ENCODE results near the gene PTGES.

Gene PTGES

GRCh38 chr9:129745200-129745599 lies 7.6 kb downstream of the PTGES start:
- H3K4me3 ChIP-seq (ENCODE audit: low read length): no peak overlapping the region
- H3K9me3 ChIP-seq (ENCODE audit: control insufficient read depth, insufficient read depth, low read length): no peaks in the 10 kb centered on the region
- no peaks in the 10 kb centered on the region for H3K36me3 ChIP-seq (ENCODE audit: control insufficient read depth, insufficient read depth, low read length)
- H3K4me1 ChIP-seq (ENCODE audit: control insufficient read depth, insufficient read depth, low read length): no peaks in the 10 kb centered on the region
- H3K27me3 ChIP-seq (ENCODE audit: control insufficient read depth, insufficient read depth, low read length): no peaks in the 10 kb centered on the region
- no CpG with 5 or more reads among the region's 7 CpGs for WGBS (ENCODE audit: insufficient coverage, insufficient read length)
- no peak for DNase-seq (ENCODE audit: low read depth, low spot score)
- H3K27ac ChIP-seq (ENCODE audit: low read length): no peak overlapping the region

DNA sequence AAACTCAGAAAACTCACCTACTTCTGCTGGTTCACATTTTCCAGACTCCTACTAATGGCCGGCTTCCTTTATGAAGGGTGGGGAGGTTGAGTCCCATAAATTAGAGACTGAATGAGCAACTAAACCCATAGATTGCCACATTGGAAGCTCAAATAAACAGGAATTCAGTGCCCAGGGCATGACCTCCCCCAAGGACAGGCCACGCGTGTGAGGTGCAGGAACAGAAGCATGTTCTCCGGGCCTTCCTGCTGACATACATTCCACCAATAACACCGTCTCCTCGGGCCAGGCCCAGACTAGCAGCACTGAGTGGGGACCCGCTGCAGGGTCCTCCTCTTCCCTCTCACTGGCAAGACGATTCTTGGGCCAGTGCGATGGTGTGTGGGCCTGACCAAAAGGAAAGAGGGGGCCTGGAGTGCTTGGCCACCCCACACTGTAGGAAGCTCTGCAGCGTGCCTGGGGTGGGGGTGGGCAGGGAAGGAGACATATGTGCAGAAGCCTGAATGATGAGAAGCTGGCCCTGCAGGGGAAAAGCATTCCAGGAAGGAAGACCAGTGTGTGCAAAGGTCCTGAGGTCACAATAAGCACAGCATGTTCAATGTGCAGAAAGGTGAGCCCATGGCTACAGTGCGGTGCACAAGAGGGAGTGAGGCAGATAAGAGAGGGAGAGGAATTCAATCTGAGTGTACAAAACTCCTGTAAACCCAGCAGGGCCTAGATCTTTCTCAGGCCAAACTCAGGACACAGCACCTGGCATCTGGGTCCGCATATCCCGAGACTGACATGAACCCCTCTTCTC lies 12.0 kb downstream of the PTGES start:
- no CpG with 5 or more reads among the region's 13 CpGs for WGBS (ENCODE audit: insufficient coverage, insufficient read length)
- no peak overlapping the region for H3K27ac ChIP-seq (ENCODE audit: low read length)
- H3K4me1 ChIP-seq (ENCODE audit: control insufficient read depth, insufficient read depth, low read length): no peaks in the 10 kb centered on the region; the same call in 1 of the 2 replicates

GRCh38 chr9:129740174-129740573 lies 12.7 kb downstream of the PTGES start:
- Histone ChIP-seq H3K36me3 (ENCODE audit: control insufficient read depth, insufficient read depth, low read length) (no peaks in the 10 kb centered on the region), H3K9me3 (ENCODE audit: control insufficient read depth, insufficient read depth, low read length) (no peaks in the 10 kb centered on the region), H3K4me1 (ENCODE audit: control insufficient read depth, insufficient read depth, low read length) (no peaks in the 10 kb centered on the region; the same call in 1 of the 2 replicates), H3K4me3 (ENCODE audit: low read length) (no peak overlapping the region), H3K27ac (ENCODE audit: low read length) (no peak overlapping the region), H3K27me3 (ENCODE audit: control insufficient read depth, insufficient read depth, low read length) (no peaks in the 10 kb centered on the region)
- no peak for DNase-seq (ENCODE audit: low read depth, low spot score)
- WGBS (ENCODE audit: insufficient coverage, insufficient read length): no CpG with 5 or more reads among the region's 7 CpGs

More for the DNA sequence above, 12.0 kb downstream of the PTGES start:
- no peaks in the 10 kb centered on the region for H3K27me3 ChIP-seq (ENCODE audit: control insufficient read depth, insufficient read depth, low read length)
- no peaks in the 10 kb centered on the region for H3K36me3 ChIP-seq (ENCODE audit: control insufficient read depth, insufficient read depth, low read length)
- no peaks in the 10 kb centered on the region for H3K9me3 ChIP-seq (ENCODE audit: control insufficient read depth, insufficient read depth, low read length)
- DNase-seq (ENCODE audit: low read depth, low spot score): no peak
- H3K4me3 ChIP-seq (ENCODE audit: low read length): no peak overlapping the region

DNA sequence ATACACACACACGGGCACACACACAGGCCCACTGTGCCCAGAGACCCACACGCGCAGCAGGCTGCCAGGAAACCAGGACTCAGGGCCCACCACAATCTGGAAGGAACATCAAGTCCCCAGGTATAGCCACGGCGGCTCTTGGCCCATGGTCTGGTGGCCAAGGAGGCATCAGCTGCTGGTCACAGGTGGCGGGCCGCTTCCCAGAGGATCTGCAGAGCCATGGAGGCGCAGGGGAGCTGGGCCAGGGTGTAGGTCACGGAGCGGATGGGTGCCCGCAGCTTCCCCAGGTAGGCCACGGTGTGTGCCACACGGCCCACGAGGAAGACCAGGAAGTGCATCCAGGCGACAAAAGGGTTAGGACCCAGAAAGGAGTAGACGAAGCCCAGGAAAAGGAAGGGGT lies 13.4 kb downstream of the PTGES start:
- WGBS (ENCODE audit: insufficient coverage, insufficient read length): no CpG with 5 or more reads among the region's 16 CpGs
- no peaks in the 10 kb centered on the region for H3K9me3 ChIP-seq (ENCODE audit: control insufficient read depth, insufficient read depth, low read length)
- H3K27ac ChIP-seq (ENCODE audit: low read length): no peak overlapping the region
- H3K36me3 ChIP-seq (ENCODE audit: control insufficient read depth, insufficient read depth, low read length): no peaks in the 10 kb centered on the region
- no peak for DNase-seq (ENCODE audit: low read depth, low spot score)
- no peaks in the 10 kb centered on the region for H3K27me3 ChIP-seq (ENCODE audit: control insufficient read depth, insufficient read depth, low read length)
- H3K4me1 ChIP-seq (ENCODE audit: control insufficient read depth, insufficient read depth, low read length): no peaks in the 10 kb centered on the region; the same call in 1 of the 2 replicates
- no peak overlapping the region for H3K4me3 ChIP-seq (ENCODE audit: low read length)

DNA sequence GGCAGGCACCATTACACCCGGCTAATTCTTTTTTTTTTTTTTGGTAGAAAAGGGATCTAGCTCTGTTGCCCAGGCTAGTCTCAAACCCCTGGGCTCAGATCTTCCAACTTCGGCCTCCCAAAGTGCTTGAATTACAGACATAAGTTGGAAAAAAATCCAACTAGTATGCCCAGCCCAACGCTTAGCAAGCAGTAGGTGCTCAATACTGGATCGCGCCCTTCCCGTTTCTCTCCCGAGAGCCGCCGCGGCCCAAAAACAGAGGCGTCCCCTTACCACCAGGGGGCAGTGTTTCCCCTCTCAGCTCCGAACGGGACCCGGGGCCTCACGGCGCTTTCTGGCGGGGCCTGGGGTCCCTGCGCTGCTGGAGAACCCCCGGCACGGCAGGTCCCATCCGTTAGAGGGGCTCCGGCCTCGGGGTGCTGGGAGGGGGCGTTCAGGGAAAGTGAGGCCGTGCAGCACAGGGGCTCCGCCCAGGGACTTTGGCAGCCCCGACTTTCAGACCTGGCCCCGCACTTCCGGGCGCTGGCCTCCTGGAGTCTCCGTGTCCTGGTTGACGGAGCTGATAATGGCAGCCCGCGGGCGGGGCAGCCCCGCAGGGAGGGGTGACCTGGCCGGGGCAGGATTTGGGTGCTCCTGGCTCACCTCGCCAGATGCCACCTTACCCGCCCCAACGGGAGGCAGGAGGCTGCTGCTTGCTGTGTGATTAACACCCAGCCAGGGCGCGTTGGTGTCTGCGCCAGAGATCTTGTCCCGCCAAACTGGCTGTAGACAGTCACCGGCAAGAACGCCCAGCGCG lies 15.2 kb downstream of the PTGES start:
- no peaks in the 10 kb centered on the region; the same call in 1 of the 2 replicates for H3K4me1 ChIP-seq (ENCODE audit: control insufficient read depth, insufficient read depth, low read length)

DNA sequence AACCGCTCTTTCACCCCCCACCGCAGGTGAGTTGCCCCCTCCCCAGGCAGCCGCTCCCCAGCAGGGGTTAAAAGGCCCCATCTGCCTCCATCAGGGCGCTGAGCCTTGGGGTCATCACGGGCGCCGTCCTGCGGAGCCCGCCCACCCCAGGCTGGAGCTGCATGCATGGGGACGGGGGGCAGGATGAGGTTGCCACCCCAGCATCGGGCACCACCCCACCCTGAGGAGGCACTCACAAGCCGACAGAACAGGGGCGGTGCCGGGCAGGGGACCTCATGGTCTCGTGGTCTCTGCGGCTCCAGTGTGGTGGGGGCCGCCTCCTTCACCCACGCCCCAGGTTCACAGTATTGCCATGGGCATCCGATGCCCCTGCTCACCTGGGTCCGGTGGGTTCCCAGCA lies 16.5 kb downstream of the PTGES start:
- no CpG with 5 or more reads among the region's 20 CpGs for WGBS (ENCODE audit: insufficient coverage, insufficient read length)
- Histone ChIP-seq H3K36me3 (ENCODE audit: control insufficient read depth, insufficient read depth, low read length) (no peaks in the 10 kb centered on the region), H3K4me3 (ENCODE audit: low read length) (no peak overlapping the region), H3K9me3 (ENCODE audit: control insufficient read depth, insufficient read depth, low read length) (no peaks in the 10 kb centered on the region), H3K27ac (ENCODE audit: low read length) (no peak overlapping the region), H3K27me3 (ENCODE audit: control insufficient read depth, insufficient read depth, low read length) (no peaks in the 10 kb centered on the region), H3K4me1 (ENCODE audit: control insufficient read depth, insufficient read depth, low read length) (no peaks in the 10 kb centered on the region; the same call in 1 of the 2 replicates)
- no peak for DNase-seq (ENCODE audit: low read depth, low spot score)

More for the DNA sequence above, 15.2 kb downstream of the PTGES start:
- Histone ChIP-seq H3K27me3 (ENCODE audit: control insufficient read depth, insufficient read depth, low read length) (no peaks in the 10 kb centered on the region), H3K36me3 (ENCODE audit: control insufficient read depth, insufficient read depth, low read length) (no peaks in the 10 kb centered on the region), H3K9me3 (ENCODE audit: control insufficient read depth, insufficient read depth, low read length) (no peaks in the 10 kb centered on the region), H3K4me3 (ENCODE audit: low read length) (peak overlapping the region; percentile 62; the same call in 1 of the 2 replicates), H3K27ac (ENCODE audit: low read length) (no peak overlapping the region)
- WGBS (ENCODE audit: insufficient coverage, insufficient read length): no CpG with 5 or more reads among the region's 48 CpGs
- DNase-seq (ENCODE audit: low read depth, low spot score): no peak

GRCh38 chr9:129735546-129735945 lies 17.3 kb downstream of the PTGES start:
- DNase-seq (ENCODE audit: low read depth, low spot score): no peak
- Histone ChIP-seq H3K4me3 (ENCODE audit: low read length) (no peak overlapping the region), H3K27ac (ENCODE audit: low read length) (no peak overlapping the region), H3K27me3 (ENCODE audit: control insufficient read depth, insufficient read depth, low read length) (no peaks in the 10 kb centered on the region), H3K36me3 (ENCODE audit: control insufficient read depth, insufficient read depth, low read length) (no peaks in the 10 kb centered on the region), H3K9me3 (ENCODE audit: control insufficient read depth, insufficient read depth, low read length) (no peaks in the 10 kb centered on the region), H3K4me1 (ENCODE audit: control insufficient read depth, insufficient read depth, low read length) (no peaks in the 10 kb centered on the region; the same call in 1 of the 2 replicates)
- WGBS (ENCODE audit: insufficient coverage, insufficient read length): no CpG with 5 or more reads among the region's 6 CpGs

DNA sequence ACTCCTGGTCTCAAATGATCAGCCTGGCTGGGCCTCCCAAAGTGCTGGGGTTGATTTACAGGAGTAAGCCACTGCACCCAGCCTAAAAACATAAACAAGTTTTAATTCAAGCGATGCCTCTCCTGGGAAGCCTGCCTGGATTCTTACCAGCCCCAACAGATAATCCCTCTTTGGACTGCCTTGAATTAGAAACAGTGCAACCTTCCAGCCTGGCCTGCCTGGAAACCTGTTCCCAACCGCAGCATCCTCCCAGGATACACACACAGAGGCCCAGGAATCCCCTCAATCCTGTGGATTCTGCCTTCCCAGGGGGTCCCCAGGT lies 19.2 kb downstream of the PTGES start:
- Histone ChIP-seq H3K27ac (ENCODE audit: low read length) (no peak overlapping the region), H3K27me3 (ENCODE audit: control insufficient read depth, insufficient read depth, low read length) (no peaks in the 10 kb centered on the region), H3K4me3 (ENCODE audit: low read length) (no peak overlapping the region), H3K36me3 (ENCODE audit: control insufficient read depth, insufficient read depth, low read length) (no peaks in the 10 kb centered on the region; the same call in 1 of the 2 replicates), H3K9me3 (ENCODE audit: control insufficient read depth, insufficient read depth, low read length) (no peaks in the 10 kb centered on the region), H3K4me1 (ENCODE audit: control insufficient read depth, insufficient read depth, low read length) (no peaks in the 10 kb centered on the region; the same call in 1 of the 2 replicates)
- WGBS (ENCODE audit: insufficient coverage, insufficient read length): no CpG with 5 or more reads among the region's 2 CpGs
- DNase-seq (ENCODE audit: low read depth, low spot score): no peak

- no peak for DNase-seq (ENCODE audit: low read depth, low spot score)
- no peaks in the 10 kb centered on the region for H3K9me3 ChIP-seq (ENCODE audit: control insufficient read depth, insufficient read depth, low read length)
- no peaks in the 10 kb centered on the region; the same call in 1 of the 2 replicates for H3K36me3 ChIP-seq (ENCODE audit: control insufficient read depth, insufficient read depth, low read length)
- no peak overlapping the region for H3K4me3 ChIP-seq (ENCODE audit: low read length)
- H3K27me3 ChIP-seq (ENCODE audit: control insufficient read depth, insufficient read depth, low read length): no peaks in the 10 kb centered on the region
- H3K27ac ChIP-seq (ENCODE audit: low read length): no peak overlapping the region
- H3K4me1 ChIP-seq (ENCODE audit: control insufficient read depth, insufficient read depth, low read length): no peaks in the 10 kb centered on the region; the same call in 1 of the 2 replicates
- no CpG with 5 or more reads among the region's 23 CpGs for WGBS (ENCODE audit: insufficient coverage, insufficient read length)
These were observed 19.8 kb downstream of the PTGES start for GRCh38 chr9:129732946-129733631.

GRCh38 chr9:129732100-129732499 lies 20.7 kb downstream of the PTGES start:
- Histone ChIP-seq H3K27ac (ENCODE audit: low read length) (no peak overlapping the region), H3K9me3 (ENCODE audit: control insufficient read depth, insufficient read depth, low read length) (no peaks in the 10 kb centered on the region), H3K27me3 (ENCODE audit: control insufficient read depth, insufficient read depth, low read length) (no peaks in the 10 kb centered on the region), H3K36me3 (ENCODE audit: control insufficient read depth, insufficient read depth, low read length) (no peaks in the 10 kb centered on the region; the same call in 1 of the 2 replicates), H3K4me3 (ENCODE audit: low read length) (no peak overlapping the region), H3K4me1 (ENCODE audit: control insufficient read depth, insufficient read depth, low read length) (no peaks in the 10 kb centered on the region; the same call in 1 of the 2 replicates)
- DNase-seq (ENCODE audit: low read depth, low spot score): no peak
- no CpG with 5 or more reads among the region's 10 CpGs for WGBS (ENCODE audit: insufficient coverage, insufficient read length)
